Calu3 (cell line): Measurements from ENCODE around the gene HNRNPC. TPM values are rescaled to one million over a fixed set of nuclear protein-coding genes. Genes with fewer than 3 reads are reported as not detected.

ENCODE experiments used
- BruUV-seq: library from RNA; stranded (reverse); fragments of 400-500 nt; replicated peaks from 2 replicates; lab custom pipeline; 2021; lab: Mats Ljungman, UMichigan
- CTCF ChIA-PET: fragments of 300-600 bp; sonication (Branson Sonifier 250); formaldehyde crosslinking; loops from one replicate; lab custom pipeline; 2022; ENCODE audit warnings: antibody characterized with exemption; lab: Charles Lee
- DNase-seq: peaks from one replicate; pipeline ENCODE4 v3.0.0; 2022
- H3K27ac Mint-ChIP-seq: one replicate; pipeline ENCODE4 v1.8.0; 2022; ENCODE audit warnings: mixed read lengths; ENCODE audit not compliant: unreplicated experiment
- H3K27me3 Mint-ChIP-seq: one replicate; pipeline ENCODE4 v1.8.0; 2022; ENCODE audit warnings: mixed read lengths; ENCODE audit not compliant: unreplicated experiment
- H3K36me3 Mint-ChIP-seq: one replicate; pipeline ENCODE4 v1.8.0; 2022; ENCODE audit warnings: mild to moderate bottlenecking, moderate library complexity, mixed read lengths; ENCODE audit not compliant: insufficient read depth, unreplicated experiment
- H3K4me1 Mint-ChIP-seq: one replicate; pipeline ENCODE4 v1.8.0; 2022; ENCODE audit warnings: mild to moderate bottlenecking, low read depth, mixed read lengths; ENCODE audit not compliant: unreplicated experiment
- H3K4me3 Mint-ChIP-seq: one replicate; pipeline ENCODE4 v1.8.0; 2022; ENCODE audit warnings: mild to moderate bottlenecking, low read depth, moderate library complexity, mixed read lengths; ENCODE audit not compliant: unreplicated experiment
- H3K9me3 Mint-ChIP-seq: one replicate; pipeline ENCODE4 v1.8.0; 2022; ENCODE audit warnings: low read depth, mixed read lengths; ENCODE audit not compliant: unreplicated experiment
- CTCF ChIP-seq: fragments of 200-600 bp; IDR thresholded peaks from one replicate; pipeline ENCODE4 v1.8.0; 2022; ENCODE audit warnings: antibody characterized with exemption; ENCODE audit not compliant: unreplicated experiment
- intact Hi-C: fragments of 100-400 bp; cut with micrococcal nuclease; formaldehyde crosslinking; loops from one replicate; pipeline ENCODE4 v1.10.0; 2022; ENCODE audit not compliant: unreplicated experiment
- total RNA-seq: library from RNA; stranded (reverse); gene quantifications from 2 replicates; pipeline ENCODE4 v1.2.3, GENCODE V29; 2022

The HNRNPC gene
- total RNA-seq, 1 experiment from 2014 or later, result 476 TPM

DNA sequence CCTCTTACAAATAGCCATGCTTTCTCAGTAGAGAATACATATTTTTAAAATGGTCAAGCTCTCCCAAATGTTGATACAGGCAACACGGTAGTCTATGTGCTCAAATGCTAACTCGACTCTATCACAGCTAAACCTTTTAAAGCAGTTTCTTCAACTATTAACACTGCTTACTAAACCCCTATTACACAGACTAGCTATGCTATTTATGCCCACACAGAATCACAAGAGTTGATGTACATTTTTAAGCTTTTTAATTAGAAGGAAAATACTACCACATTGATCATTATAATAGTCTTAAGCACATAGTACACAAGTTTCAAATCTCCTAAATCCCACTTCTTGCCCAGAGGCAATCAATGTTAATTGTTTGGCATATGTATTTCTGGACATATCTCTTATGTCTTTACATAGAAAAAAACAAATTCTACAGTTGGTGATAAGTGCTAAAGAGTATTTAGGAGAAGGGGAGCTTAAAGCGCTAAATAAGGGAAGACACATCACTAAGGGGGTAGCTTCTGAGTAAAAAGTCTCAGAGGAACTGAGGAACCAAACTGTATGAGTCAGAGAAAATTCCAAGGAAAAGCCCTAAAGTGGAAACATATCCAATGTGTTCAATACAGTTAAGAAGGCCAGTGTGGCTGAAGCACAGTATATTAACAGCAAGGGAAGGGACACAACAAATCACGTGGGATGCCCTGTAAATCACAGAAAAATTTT is 13.7 kb downstream of the HNRNPC start:
- no peak for TF ChIP-seq CTCF
- Mint-ChIP-seq H3K27ac (peak overlapping the region; percentile 4), H3K9me3 (no peaks in the 10 kb centered on the region), H3K36me3 (peaks cover 96% of the 10 kb centered on the region), H3K4me3 (peak overlapping the region; percentile 60), H3K27me3 (no peaks in the 10 kb centered on the region), H3K4me1 (peaks cover 28% of the 10 kb centered on the region)
- DNase-seq, result no peak
- BruUV-seq, result no TSS peak
- intact Hi-C loops, result no loop called here
- CTCF ChIA-PET, result no interaction called here

DNA sequence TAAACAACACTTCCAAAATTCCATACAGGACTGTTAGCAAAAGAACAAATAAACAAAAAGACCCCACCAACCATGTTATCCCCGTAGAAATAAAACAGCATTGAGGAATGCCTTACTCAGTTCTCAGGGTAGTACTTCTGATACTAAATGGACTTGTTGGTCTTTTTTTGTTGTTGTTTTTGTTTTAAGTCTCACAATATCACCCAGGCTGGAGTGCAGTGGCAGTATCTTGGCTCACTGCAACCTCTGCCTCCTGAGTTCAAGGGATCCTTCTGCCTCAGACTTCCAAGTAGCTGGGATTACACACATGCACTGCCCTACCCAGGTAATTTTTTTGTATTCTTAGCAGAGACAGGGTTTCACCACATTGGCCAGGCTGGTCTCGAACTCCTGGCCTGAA is 17.1 kb downstream of the HNRNPC start:
- intact Hi-C loops, result no loop called here
- Mint-ChIP-seq H3K9me3 (no peaks in the 10 kb centered on the region), H3K36me3 (peaks cover 96% of the 10 kb centered on the region), H3K4me1 (peaks cover 15% of the 10 kb centered on the region), H3K27me3 (no peaks in the 10 kb centered on the region), H3K4me3 (no peak overlapping the region), H3K27ac (peak overlapping the region; percentile 42)
- no peak for TF ChIP-seq CTCF
- no TSS peak for BruUV-seq
- CTCF ChIA-PET, result no interaction called here
- DNase-seq, result no peak

DNA sequence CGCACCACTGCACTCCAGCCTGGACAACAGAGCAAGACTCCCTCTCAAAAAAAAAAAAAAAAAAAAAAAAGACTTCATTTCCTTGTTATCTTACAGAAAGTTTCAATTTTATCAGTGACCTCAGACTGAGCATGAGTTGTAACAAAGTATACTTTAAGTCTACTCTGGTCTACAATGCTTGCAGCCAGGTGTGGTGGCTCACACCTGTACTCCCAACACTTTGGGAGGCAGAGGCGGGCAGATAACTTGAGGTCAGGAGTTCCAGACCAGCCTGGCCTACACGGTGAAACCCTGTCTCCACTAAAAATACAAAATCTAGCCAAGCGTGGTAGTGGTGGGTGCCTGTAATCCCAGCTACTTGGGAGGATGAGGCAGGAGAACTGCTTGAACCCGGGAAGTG is 18.0 kb downstream of the HNRNPC start:
- peaks cover 95% of the 10 kb centered on the region for H3K36me3 Mint-ChIP-seq
- peaks cover 10% of the 10 kb centered on the region for H3K4me1 Mint-ChIP-seq
- CTCF ChIA-PET, result no interaction called here
- TF ChIP-seq CTCF, result no peak
- H3K27ac Mint-ChIP-seq, result no peak overlapping the region
- intact Hi-C loops, result no loop called here
- DNase-seq, result no peak
- BruUV-seq, result no TSS peak
- no peaks in the 10 kb centered on the region for H3K9me3 Mint-ChIP-seq
- H3K4me3 Mint-ChIP-seq, result no peak overlapping the region
- H3K27me3 Mint-ChIP-seq, result no peaks in the 10 kb centered on the region

GRCh38 chr14:21248739-21249411 is 20.4 kb downstream of the HNRNPC start:
- no peak for TF ChIP-seq CTCF
- Mint-ChIP-seq H3K27ac (peak overlapping the region; percentile 20), H3K36me3 (peaks cover 94% of the 10 kb centered on the region), H3K9me3 (no peaks in the 10 kb centered on the region), H3K4me1 (peaks cover 10% of the 10 kb centered on the region), H3K27me3 (no peaks in the 10 kb centered on the region), H3K4me3 (no peak overlapping the region)
- intact Hi-C loops, result no loop called here
- DNase-seq, result no peak
- BruUV-seq, result no TSS peak
- CTCF ChIA-PET, result interaction anchor here (0.7 kb wide), 1 partner anchor 1947 kb away, joined by 6 read pairs; no protein-coding TSS in a partner anchor
